AG04450 (cell line): ENCODE data around the gene KCTD10. TPM values are rescaled to one million over a fixed set of nuclear protein-coding genes. Genes with fewer than 3 reads are reported as not detected.

Source experiments
- CTCF ChIA-PET: fragments of 300-600, 350-600 bp; formaldehyde crosslinking; extraction: SDS; loops from one replicate; lab custom pipeline; 2022; ENCODE audit warnings: antibody characterized with exemption, inconsistent platforms; lab: Charles Lee
- POLR2A ChIA-PET: fragments of 350-600 bp; formaldehyde crosslinking; extraction: SDS; loops from one replicate; lab custom pipeline; 2021; ENCODE audit warnings: antibody characterized with exemption, inconsistent platforms; lab: Yijun Ruan, JAX
- DNase-seq: peaks from one replicate; pipeline ENCODE4 v3.0.0-alpha.2; 2011; ENCODE audit warnings: low read depth, low spot score
- H3K27ac ChIP-seq: one replicate; pipeline ENCODE4 v1.5.1; 2012; ENCODE audit warnings: low read depth, low read length, control low read depth
- H3K27me3 ChIP-seq: one replicate; pipeline ENCODE4 v1.6.0; 2012; ENCODE audit warnings: low read length; ENCODE audit not compliant: control insufficient read depth, insufficient read depth
- H3K4me3 ChIP-seq: 2 replicates; pipeline ENCODE4 v1.5.1; 2011; ENCODE audit warnings: mild to moderate bottlenecking, low read depth, low read length, control low read depth
- H3K9me3 ChIP-seq: 2 replicates; pipeline ENCODE4 v1.5.1; 2012; ENCODE audit warnings: low read length; ENCODE audit not compliant: control insufficient read depth, insufficient read depth
- polyA plus RNA-seq: library from polyadenylated mRNA; depleted of rRNA; stranded (reverse); fragments of >200 nt; gene quantifications from 2 replicates; pipeline ENCODE4 v1.2.3, GENCODE V29; 2011
- TF ChIP-seq, protein P1 (sequence below): IDR thresholded peaks from 2 replicates; pipeline ENCODE4 v1.5.1; 2011; ENCODE audit warnings: low read depth, low read length, control low read depth, inconsistent platforms

The KCTD10 gene
- polyA plus RNA-seq, 1 experiment: 128 TPM

GRCh38 chr12:109493090-109493489, 16.0 kb upstream of the KCTD10 start:
- no peak overlapping the region for H3K27ac ChIP-seq
- no peak overlapping the region for H3K4me3 ChIP-seq
- POLR2A ChIA-PET: no interaction called here
- no peak for DNase-seq
- TF ChIP-seq, protein P1, sequence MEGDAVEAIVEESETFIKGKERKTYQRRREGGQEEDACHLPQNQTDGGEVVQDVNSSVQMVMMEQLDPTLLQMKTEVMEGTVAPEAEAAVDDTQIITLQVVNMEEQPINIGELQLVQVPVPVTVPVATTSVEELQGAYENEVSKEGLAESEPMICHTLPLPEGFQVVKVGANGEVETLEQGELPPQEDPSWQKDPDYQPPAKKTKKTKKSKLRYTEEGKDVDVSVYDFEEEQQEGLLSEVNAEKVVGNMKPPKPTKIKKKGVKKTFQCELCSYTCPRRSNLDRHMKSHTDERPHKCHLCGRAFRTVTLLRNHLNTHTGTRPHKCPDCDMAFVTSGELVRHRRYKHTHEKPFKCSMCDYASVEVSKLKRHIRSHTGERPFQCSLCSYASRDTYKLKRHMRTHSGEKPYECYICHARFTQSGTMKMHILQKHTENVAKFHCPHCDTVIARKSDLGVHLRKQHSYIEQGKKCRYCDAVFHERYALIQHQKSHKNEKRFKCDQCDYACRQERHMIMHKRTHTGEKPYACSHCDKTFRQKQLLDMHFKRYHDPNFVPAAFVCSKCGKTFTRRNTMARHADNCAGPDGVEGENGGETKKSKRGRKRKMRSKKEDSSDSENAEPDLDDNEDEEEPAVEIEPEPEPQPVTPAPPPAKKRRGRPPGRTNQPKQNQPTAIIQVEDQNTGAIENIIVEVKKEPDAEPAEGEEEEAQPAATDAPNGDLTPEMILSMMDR: no peak
- H3K9me3 ChIP-seq: no peaks in the 10 kb centered on the region
- no peaks in the 10 kb centered on the region for H3K27me3 ChIP-seq
- CTCF ChIA-PET: interaction anchor here (1.4 to 2.2 kb wide), 3 partner anchors 26 to 65 kb away, joined by 4 to 13 read pairs (median 5); no protein-coding TSS in a partner anchor

DNA sequence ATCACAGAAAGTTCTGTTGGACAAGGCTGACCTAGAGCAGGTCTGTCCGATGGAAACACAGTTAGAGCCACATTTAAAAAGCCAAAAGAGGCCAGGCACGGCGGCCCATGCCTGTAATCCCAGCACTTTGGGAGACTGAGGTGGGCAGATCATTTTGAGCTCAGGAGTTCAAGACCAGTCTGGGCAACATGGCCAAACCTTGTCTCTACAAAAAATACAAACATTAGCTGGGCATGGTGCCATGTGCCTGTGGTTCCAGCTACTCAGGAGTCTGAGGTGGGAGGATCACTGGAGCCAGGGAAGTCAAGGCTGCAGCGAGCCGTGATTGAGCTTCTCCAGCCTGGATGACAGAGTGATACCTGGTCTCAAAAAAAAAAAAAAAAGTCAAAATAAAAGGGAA, 15.3 kb upstream of the KCTD10 start:
- TF ChIP-seq, protein P1: no peak
- ChIA-PET POLR2A (no interaction called here), CTCF (interaction anchor here (0.6 to 1.6 kb wide), 2 partner anchors 64 to 283 kb away, joined by 4 to 6 read pairs; no protein-coding TSS in a partner anchor)

GRCh38 chr12:109491671-109492070, 14.6 kb upstream of the KCTD10 start:
- ChIA-PET CTCF (interaction anchor here (1.6 to 1.7 kb wide), 2 partner anchors 59 to 63 kb away, joined by 4 to 5 read pairs; no protein-coding TSS in a partner anchor), POLR2A (no interaction called here)
- DNase-seq: no peak
- Histone ChIP-seq H3K27me3 (no peaks in the 10 kb centered on the region), H3K27ac (no peak overlapping the region), H3K4me3 (no peak overlapping the region), H3K9me3 (no peaks in the 10 kb centered on the region)
- TF ChIP-seq, protein P1: no peak

More for the DNA sequence above, 15.3 kb upstream of the KCTD10 start:
- Histone ChIP-seq H3K27ac (no peak overlapping the region), H3K4me3 (no peak overlapping the region), H3K9me3 (no peaks in the 10 kb centered on the region), H3K27me3 (no peaks in the 10 kb centered on the region)
- DNase-seq: no peak

- Histone ChIP-seq H3K9me3 (no peaks in the 10 kb centered on the region), H3K4me3 (no peak overlapping the region), H3K27me3 (no peaks in the 10 kb centered on the region), H3K27ac (no peak overlapping the region)
- no peak for DNase-seq
- TF ChIP-seq, protein P1: no peak
- POLR2A ChIA-PET: no interaction called here
- CTCF ChIA-PET: interaction anchor here (0.8 to 1.7 kb wide), 3 partner anchors 29 to 62 kb away, joined by 3 to 8 read pairs (median 5); no protein-coding TSS in a partner anchor
Observed at GRCh38 chr12:109489955-109490565, 13.0 kb upstream of the KCTD10 start.
